Upper lobe of right lung (tissue), 1 donor: Measurements from ENCODE around the gene PIGC. TPM values are rescaled to one million over a fixed set of nuclear protein-coding genes. Genes with fewer than 3 reads are reported as not detected.

Experiments
- ATAC-seq: fragments of 200-7000 bp; cut with Tn5 transposase; one replicate; pipeline ENCODE4 v1.9.1; 2020; ENCODE audit warnings: mild to moderate bottlenecking, moderate library complexity
- DNase-seq: peaks from one replicate; pipeline ENCODE4 v3.0.0-alpha.2; 2020
- H3K27ac ChIP-seq: fragments of 200-600 bp; one replicate; pipeline ENCODE4 v1.8.0; 2022
- H3K27me3 ChIP-seq: fragments of 200-600 bp; one replicate; pipeline ENCODE4 v1.8.0; 2022; ENCODE audit warnings: mild to moderate bottlenecking
- H3K36me3 ChIP-seq: fragments of 200-600 bp; one replicate; pipeline ENCODE4 v1.8.0; 2022
- H3K4me1 ChIP-seq: fragments of 200-600 bp; one replicate; pipeline ENCODE4 v1.8.0; 2022
- H3K4me3 ChIP-seq: fragments of 200-600 bp; one replicate; pipeline ENCODE4 v1.8.0; 2022; ENCODE audit warnings: mild to moderate bottlenecking
- H3K9me3 ChIP-seq: fragments of 200-600 bp; one replicate; pipeline ENCODE4 v1.8.0; 2022
- intact Hi-C: fragments of 100-400 bp; cut with DNase I; formaldehyde crosslinking; loops from one replicate; pipeline ENCODE4 v1.11.0; 2022
- total RNA-seq: library from RNA; stranded (reverse); fragmentation: NEBNext Ultra II Directional; extraction: Animal tissue kit (Norgen Biotek cat#: 25700); gene quantifications from one replicate; pipeline ENCODE4 v1.2.1, GENCODE V29; 2021
- TF ChIP-seq, protein P1 (sequence below): fragments of 200-600 bp; IDR thresholded peaks from one replicate; pipeline ENCODE4 v1.8.0; 2022; ENCODE audit warnings: antibody characterized with exemption
- donor health status: DM: no; HTN: yes; CAD: no; lungs with severe emphysema.

The PIGC gene
- total RNA-seq, 1 donor from 2014 or later: 21.0 TPM

DNA sequence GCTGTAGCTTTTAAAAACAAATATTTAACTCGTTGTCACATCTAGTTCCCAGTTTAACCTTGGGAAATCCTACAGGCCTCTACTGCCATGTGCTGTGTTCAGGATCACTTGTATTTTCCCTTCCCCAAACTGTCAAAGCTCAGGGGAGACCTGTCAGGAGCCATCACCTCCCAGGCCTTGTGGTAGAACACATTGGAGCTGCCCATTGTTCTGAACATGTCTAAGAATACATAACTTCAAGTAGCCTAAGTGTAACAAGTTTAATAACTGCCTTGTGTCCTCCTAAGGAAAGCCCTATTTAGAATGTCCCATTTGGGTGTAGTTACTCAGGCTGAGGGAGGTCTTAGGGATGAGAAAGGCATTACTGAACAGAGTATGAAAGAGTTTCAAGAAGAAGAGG is 28.6 kb upstream of the PIGC start:
- DNase-seq (no peak), ATAC-seq (no peak)
- H3K36me3 ChIP-seq: no peaks in the 10 kb centered on the region
- no peaks in the 10 kb centered on the region for H3K27me3 ChIP-seq
- no peaks in the 10 kb centered on the region for H3K9me3 ChIP-seq
- H3K4me1 ChIP-seq: no peaks in the 10 kb centered on the region
- TF ChIP-seq, protein P1, sequence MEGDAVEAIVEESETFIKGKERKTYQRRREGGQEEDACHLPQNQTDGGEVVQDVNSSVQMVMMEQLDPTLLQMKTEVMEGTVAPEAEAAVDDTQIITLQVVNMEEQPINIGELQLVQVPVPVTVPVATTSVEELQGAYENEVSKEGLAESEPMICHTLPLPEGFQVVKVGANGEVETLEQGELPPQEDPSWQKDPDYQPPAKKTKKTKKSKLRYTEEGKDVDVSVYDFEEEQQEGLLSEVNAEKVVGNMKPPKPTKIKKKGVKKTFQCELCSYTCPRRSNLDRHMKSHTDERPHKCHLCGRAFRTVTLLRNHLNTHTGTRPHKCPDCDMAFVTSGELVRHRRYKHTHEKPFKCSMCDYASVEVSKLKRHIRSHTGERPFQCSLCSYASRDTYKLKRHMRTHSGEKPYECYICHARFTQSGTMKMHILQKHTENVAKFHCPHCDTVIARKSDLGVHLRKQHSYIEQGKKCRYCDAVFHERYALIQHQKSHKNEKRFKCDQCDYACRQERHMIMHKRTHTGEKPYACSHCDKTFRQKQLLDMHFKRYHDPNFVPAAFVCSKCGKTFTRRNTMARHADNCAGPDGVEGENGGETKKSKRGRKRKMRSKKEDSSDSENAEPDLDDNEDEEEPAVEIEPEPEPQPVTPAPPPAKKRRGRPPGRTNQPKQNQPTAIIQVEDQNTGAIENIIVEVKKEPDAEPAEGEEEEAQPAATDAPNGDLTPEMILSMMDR: no peak
- intact Hi-C loops: no loop called here
- H3K4me3 ChIP-seq: no peak overlapping the region
- no peak overlapping the region for H3K27ac ChIP-seq

DNA sequence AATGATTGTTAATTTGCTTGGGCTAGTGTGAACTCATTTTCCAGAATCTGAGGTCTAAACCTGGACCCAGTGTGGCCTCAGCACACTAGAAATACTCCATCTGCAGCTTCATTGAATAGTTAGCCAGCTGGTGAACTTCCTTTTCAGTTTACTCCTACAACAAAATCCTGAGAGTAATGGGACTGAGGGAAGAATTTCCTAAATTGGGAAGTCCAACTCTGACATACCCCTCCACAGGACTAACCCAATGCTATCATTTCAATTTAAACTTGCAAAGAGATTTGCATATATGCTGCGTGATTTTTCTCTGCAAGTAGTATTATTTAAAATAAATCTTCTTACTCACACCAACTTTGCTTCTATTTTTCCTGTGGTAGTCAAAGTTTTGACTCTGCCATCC is 27.8 kb upstream of the PIGC start:
- ATAC-seq (no peak), DNase-seq (no peak)
- Histone ChIP-seq H3K9me3 (no peaks in the 10 kb centered on the region), H3K27me3 (no peaks in the 10 kb centered on the region), H3K4me1 (no peaks in the 10 kb centered on the region), H3K4me3 (no peak overlapping the region), H3K36me3 (no peaks in the 10 kb centered on the region), H3K27ac (no peak overlapping the region)
- TF ChIP-seq, protein P1: no peak
- intact Hi-C loops: no loop called here

DNA sequence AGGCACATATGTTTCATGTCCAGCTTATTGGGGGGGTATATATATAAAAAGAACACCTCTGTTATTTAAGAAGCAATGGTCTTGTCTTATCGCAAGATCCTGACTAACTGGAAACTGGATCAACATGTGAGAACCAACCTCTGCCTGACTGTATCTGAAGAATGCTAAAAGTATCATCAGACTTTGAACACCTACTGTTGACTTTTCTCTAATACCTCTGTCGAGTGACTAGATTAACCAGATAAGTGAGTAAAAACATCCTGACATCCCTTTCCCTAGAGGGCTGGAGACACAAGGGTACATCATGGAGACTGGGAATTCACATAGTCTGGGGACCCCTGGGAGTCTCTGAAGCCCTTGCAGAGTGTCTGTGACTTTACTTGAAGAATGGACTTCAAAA is 26.3 kb upstream of the PIGC start:
- intact Hi-C loops: no loop called here
- no peaks in the 10 kb centered on the region for H3K27me3 ChIP-seq
- no peaks in the 10 kb centered on the region for H3K9me3 ChIP-seq
- no peak overlapping the region for H3K4me3 ChIP-seq
- DNase-seq: no peak
- TF ChIP-seq, protein P1: no peak
- no peak for ATAC-seq
- H3K27ac ChIP-seq: no peak overlapping the region
- no peaks in the 10 kb centered on the region for H3K4me1 ChIP-seq
- no peaks in the 10 kb centered on the region for H3K36me3 ChIP-seq

DNA sequence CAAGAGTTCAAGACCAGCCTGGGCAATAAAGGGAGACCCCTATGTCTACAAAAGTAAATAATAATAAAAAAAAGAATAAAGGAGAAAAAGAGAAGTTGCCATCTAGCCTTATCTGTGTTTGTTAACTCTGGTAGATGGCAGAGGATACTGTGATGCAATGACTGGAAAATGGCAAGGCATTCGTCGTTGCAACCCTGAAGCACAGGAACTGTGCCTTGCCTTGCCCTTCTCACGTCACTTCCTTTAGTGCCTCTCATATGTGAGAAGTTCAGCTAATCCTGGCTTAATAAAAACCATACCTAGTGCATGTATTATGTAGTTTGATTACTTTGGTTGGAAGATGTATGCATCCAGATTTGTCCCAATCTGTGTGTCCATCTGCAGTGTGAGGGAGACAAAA is 25.8 kb upstream of the PIGC start:
- TF ChIP-seq, protein P1: no peak
- H3K36me3 ChIP-seq: no peaks in the 10 kb centered on the region
- no peaks in the 10 kb centered on the region for H3K9me3 ChIP-seq
- intact Hi-C loops: no loop called here
- H3K27ac ChIP-seq: no peak overlapping the region
- ATAC-seq (no peak), DNase-seq (no peak)
- H3K27me3 ChIP-seq: no peaks in the 10 kb centered on the region
- no peak overlapping the region for H3K4me3 ChIP-seq
- no peaks in the 10 kb centered on the region for H3K4me1 ChIP-seq

DNA sequence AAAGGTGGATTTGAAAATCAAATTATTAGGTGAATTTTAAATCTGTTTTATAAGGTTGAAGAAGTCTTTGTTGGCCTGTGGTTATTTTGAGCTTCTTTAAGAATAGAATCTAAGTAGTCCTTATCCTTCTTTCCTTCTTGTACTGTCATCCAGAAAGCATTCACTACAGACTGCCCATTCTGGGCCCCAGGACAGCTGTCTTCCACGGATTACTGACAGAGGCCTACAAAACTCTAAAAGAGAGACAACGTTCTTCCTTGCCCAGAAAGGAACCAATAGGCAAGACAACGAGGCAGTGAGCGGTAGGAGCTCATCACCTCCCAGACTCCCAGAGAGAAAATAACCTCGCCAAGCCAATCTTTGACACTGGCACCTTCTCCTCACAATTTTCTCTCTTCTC is 24.4 kb upstream of the PIGC start:
- ATAC-seq (no peak), DNase-seq (no peak)
- H3K9me3 ChIP-seq: no peaks in the 10 kb centered on the region
- TF ChIP-seq, protein P1: no peak
- no peak overlapping the region for H3K27ac ChIP-seq
- H3K27me3 ChIP-seq: no peaks in the 10 kb centered on the region
- H3K4me1 ChIP-seq: no peaks in the 10 kb centered on the region
- no peaks in the 10 kb centered on the region for H3K36me3 ChIP-seq
- no peak overlapping the region for H3K4me3 ChIP-seq
- intact Hi-C loops: no loop called here

DNA sequence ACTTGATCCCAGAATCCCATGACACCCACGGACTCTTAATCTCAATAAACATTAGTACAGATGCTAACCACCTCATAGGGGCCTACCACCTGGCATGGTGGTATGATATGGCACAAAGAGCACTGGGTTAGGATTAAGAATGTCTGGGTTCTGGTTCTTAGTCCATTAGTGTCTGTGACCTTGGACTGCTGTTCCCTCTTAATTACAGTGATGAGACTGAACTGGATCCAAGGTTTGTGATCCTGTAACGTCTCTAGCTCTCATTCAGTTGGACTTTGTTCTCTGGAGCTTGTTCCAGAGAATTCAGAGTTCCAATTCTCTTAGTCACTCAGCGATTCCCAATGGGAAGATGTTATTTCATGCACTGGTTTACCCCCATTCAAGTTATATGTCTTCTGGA is 23.6 kb upstream of the PIGC start:
- Histone ChIP-seq H3K9me3 (no peaks in the 10 kb centered on the region), H3K27me3 (no peaks in the 10 kb centered on the region), H3K36me3 (no peaks in the 10 kb centered on the region), H3K4me3 (no peak overlapping the region), H3K4me1 (no peaks in the 10 kb centered on the region), H3K27ac (no peak overlapping the region)
- no peak for ATAC-seq
- intact Hi-C loops: no loop called here
- TF ChIP-seq, protein P1: no peak
- DNase-seq: no peak
